GM12878 (cell line): ENCODE measurements around the gene HEG1. TPM values are rescaled to one million over a fixed set of nuclear protein-coding genes. Genes with fewer than 3 reads are reported as not detected.
A peak's percentile ranks its signal among the peaks of the same experiment; 100 is the strongest.

Experiments
- ATAC-seq: fragments of 200-7000 bp; cut with Tn5 transposase; 3 replicates; pipeline ENCODE4 v1.9.1; 2020; ENCODE audit warnings: mild to moderate bottlenecking, moderate library complexity
- BruUV-seq: library from RNA; stranded (reverse); fragments of 400-500 nt; replicated peaks from 2 replicates; lab custom pipeline; 2021; lab: Mats Ljungman, UMichigan
- CTCF ChIA-PET: fragments of 300-600 bp; sonication (Branson Sonifier 250); formaldehyde crosslinking; extraction: SDS; loops from one replicate; lab custom pipeline; 2021; ENCODE audit warnings: inconsistent platforms; lab: Yijun Ruan, JAX
- POLR2A ChIA-PET: fragments of 350-600 bp; formaldehyde crosslinking; extraction: SDS; loops from one replicate; lab custom pipeline; 2021; ENCODE audit warnings: inconsistent platforms; lab: Charles Lee
- RAD21 ChIA-PET: fragments of 300-600 bp; sonication (Branson Sonifier 250); formaldehyde crosslinking; loops from one replicate; lab custom pipeline; 2023; ENCODE audit warnings: antibody characterized with exemption; ENCODE audit not compliant: unreplicated experiment; lab: Charles Lee
- SMC1A ChIA-PET: fragments of 300-600 bp; sonication (Branson Sonifier 250); formaldehyde crosslinking; loops from one replicate; lab custom pipeline; 2023; ENCODE audit not compliant: unreplicated experiment, uncharacterized antibody; lab: Charles Lee
- DNase-seq: peaks from one replicate; pipeline ENCODE4 v3.0.0-alpha.2; 2011; ENCODE audit warnings: low read depth, low spot score
- FAIRE-seq: peaks from 3 replicates; lab custom pipeline; 2011; peaks lifted over from hg19 to GRCh38; lab: Jason Lieb, UNC
- H2AFZ ChIP-seq: 2 replicates; pipeline ENCODE4 v1.6.0; 2011; ENCODE audit warnings: low read depth, low read length, control low read depth; ENCODE audit not compliant: control insufficient read depth
- H3K27ac ChIP-seq: 2 replicates; pipeline ENCODE4 v1.5.1; 2011; ENCODE audit warnings: control low read depth; ENCODE audit not compliant: control insufficient read depth, insufficient read depth
- H3K27me3 ChIP-seq, 2 experiments: replicated peaks in 1 of 2; 2 replicates each; pipeline versions ENCODE4 v1.6.0 to v1.6.1; 2011; ENCODE audit warnings: low read length in 1 of 2; ENCODE audit not compliant: control insufficient read depth in 2 of 2, insufficient read depth in 2 of 2
- H3K36me3 ChIP-seq, 2 experiments: 2 replicates each; pipeline ENCODE4 v1.5.1; 2011; ENCODE audit warnings: low read length in 1 of 2; ENCODE audit not compliant: control insufficient read depth in 2 of 2, insufficient read depth in 2 of 2
- H3K4me1 ChIP-seq: 2 replicates; pipeline ENCODE4 v1.6.1; 2011; ENCODE audit warnings: mild to moderate bottlenecking, low read length, moderate library complexity, mixed read lengths; ENCODE audit not compliant: control insufficient read depth, insufficient read depth
- H3K4me2 ChIP-seq: 2 replicates; pipeline ENCODE4 v1.6.0; 2011; ENCODE audit warnings: control low read depth; ENCODE audit not compliant: control insufficient read depth, insufficient read depth
- H3K4me3 ChIP-seq: fragments of 200-600 bp; sonication (generic); 2 replicates; pipeline ENCODE4 v1.5.1; 2016
- H3K79me2 ChIP-seq: 2 replicates; pipeline ENCODE4 v1.6.0; 2011; ENCODE audit warnings: low read length; ENCODE audit not compliant: control insufficient read depth, insufficient read depth
- H3K9ac ChIP-seq: 2 replicates; pipeline ENCODE4 v1.8.0; 2011; ENCODE audit warnings: low read length, control low read depth, mixed read lengths; ENCODE audit not compliant: control insufficient read depth, insufficient read depth
- H3K9me3 ChIP-seq: replicated peaks from 3 replicates; pipeline ENCODE4 v1.5.1; 2011; ENCODE audit warnings: mild to moderate bottlenecking, low read length; ENCODE audit not compliant: control insufficient read depth, insufficient read depth
- H4K20me1 ChIP-seq: 2 replicates; pipeline ENCODE4 v1.6.0; 2011; ENCODE audit not compliant: control insufficient read depth, insufficient read depth
- CEBPB ChIP-seq, 2 experiments: fragments of 150-350 bp in 1 of 2; IDR thresholded peaks; 2 replicates each; pipeline ENCODE4 v1.6.1; 2012 to 2014; ENCODE audit warnings: low read depth in 2 of 2, low read length in 2 of 2, borderline replicate concordance in 1 of 2, inconsistent platforms in 1 of 2
- IRF4 ChIP-seq: IDR thresholded peaks from 2 replicates; pipeline ENCODE4 v1.6.1; 2011; ENCODE audit warnings: low read depth, low read length
- JUND ChIP-seq: IDR thresholded peaks from 2 replicates; pipeline ENCODE4 v1.6.1; 2012; ENCODE audit warnings: low read depth, mild to moderate bottlenecking, low read length, improper control_type of control experiment, moderate library complexity
- SPI1 ChIP-seq: IDR thresholded peaks from 2 replicates; pipeline ENCODE4 v1.6.1; 2011; ENCODE audit warnings: low read depth, mild to moderate bottlenecking, low read length, moderate library complexity, borderline replicate concordance; ENCODE audit not compliant: insufficient read depth
- TCF12 ChIP-seq: IDR thresholded peaks from 2 replicates; pipeline ENCODE4 v1.6.1; 2011; ENCODE audit warnings: low read depth, mild to moderate bottlenecking, low read length
- in situ Hi-C: fragments of 300-500 bp; cut with MboI; formaldehyde crosslinking; loops from 9 replicates; pipeline ENCODE4 v1.14.3; 2018; ENCODE audit warnings: mixed read lengths
- intact Hi-C: fragments of 100-400 bp; cut with micrococcal nuclease; formaldehyde crosslinking; loops from one replicate; pipeline ENCODE4 v1.14.2; 2022; ENCODE audit not compliant: unreplicated experiment
- polyA plus RNA-seq, 11 experiments: library from polyadenylated mRNA; depleted of rRNA in 4 of 11; unstranded in 6 of 11; stranded (reverse) in 5 of 11; fragments of >200 nt; fragmentation: Nextera tagmentation in 4 of 11; fragmentation: Illumina TruSeq in 1 of 11; extraction: Ambion mirVana in 4 of 11; extraction: Trizol in 1 of 11; gene quantifications; 1 replicate in 1 of 11; 2 replicates in 10 of 11; pipeline versions ENCODE4 v1.2.1 to v1.2.3, GENCODE V29; 2011 to 2016; ENCODE audit warnings: inconsistent platforms in 2 of 11, missing spikeins in 2 of 11, low read depth in 1 of 11
- total RNA-seq, 4 experiments: library from RNA; depleted of rRNA in 3 of 4; stranded (reverse); fragments of >200 nt in 3 of 4; fragmentation: Illumina TruSeq in 1 of 4; extraction: Trizol in 1 of 4; gene quantifications; 2 replicates each; pipeline versions ENCODE4 v1.2.1 to v1.2.3, GENCODE V29; 2013 to 2021

Gene HEG1
- total and polyA plus RNA-seq, 10 of the 15 experiments (the other 5 are each of a cell fraction or from before 2014, with no cell fraction given): 2.2 to 32.1 (median 7.6) TPM

- no peak for TF ChIP-seq TCF12
- no peak for TF ChIP-seq JUND
Measured at GRCh38 chr3:124935794-124936542, 119.8 kb downstream of the HEG1 start (continued).

GRCh38 chr3:124935264-124935663, 120.5 kb downstream of the HEG1 start:
- no peaks in the 10 kb centered on the region; a peak in 1 of 4 replicates for H3K27me3 ChIP-seq
- in situ Hi-C loops: no loop called here
- H3K79me2 ChIP-seq: no peaks in the 10 kb centered on the region
- no peaks in the 10 kb centered on the region; the same call in 2 of the 3 replicates for H3K9me3 ChIP-seq
- no peak overlapping the region for H3K27ac ChIP-seq
- FAIRE-seq: no peak
- H2AFZ ChIP-seq: no peak overlapping the region
- H4K20me1 ChIP-seq: no peaks in the 10 kb centered on the region
- no peak for TF ChIP-seq CEBPB (IDR thresholded peaks at IDR 0.05; ENCODE audit: borderline replicate concordance in 1 of 2, low read depth in 2 of 2, low read length in 2 of 2)
- TF ChIP-seq SPI1: peak; percentile 91
- peak; percentile 24; the same call in 1 of the 2 replicates for TF ChIP-seq IRF4
- TF ChIP-seq, all 136 proteins: peak for 2
- no TSS peak for BruUV-seq
- DNase-seq: no peak
- POLR2A ChIA-PET: interaction anchor here (0.6 to 2.4 kb wide), 11 partner anchors 11 to 660 kb away, joined by 3 to 9 read pairs (median 3); partner anchors contain the start of gene OSBPL11
- intact Hi-C loops: no loop called here
- Histone ChIP-seq H3K36me3 (no peaks in the 10 kb centered on the region), H3K4me2 (no peak overlapping the region), H3K4me1 (no peaks in the 10 kb centered on the region), H3K9ac (no peak overlapping the region), H3K4me3 (no peak overlapping the region)
- RAD21 ChIA-PET: interaction anchor here (0.7 to 5.4 kb wide), 15 partner anchors 8 to 650 kb away, joined by 3 to 39 read pairs (median 6); no protein-coding TSS in a partner anchor
- SMC1A ChIA-PET: interaction anchor here (0.5 to 4.5 kb wide), 28 partner anchors 8 to 657 kb away, joined by 3 to 26 read pairs (median 6); no protein-coding TSS in a partner anchor
- CTCF ChIA-PET: interaction anchor here (0.7 to 4.9 kb wide), 17 partner anchors 8 to 651 kb away, joined by 3 to 40 read pairs (median 5); no protein-coding TSS in a partner anchor
- ATAC-seq: peak; percentile 89
